HepG2 (cell line): ENCODE data around the gene ARL2. TPM values are rescaled to one million over a fixed set of nuclear protein-coding genes. Genes with fewer than 3 reads are reported as not detected.

Source experiments
- ATAC-seq: fragments of 200-7000 bp; cut with Tn5 transposase; 3 replicates; pipeline ENCODE4 v1.9.1; 2020; ENCODE audit warnings: mild to moderate bottlenecking, moderate library complexity
- BruUV-seq: library from RNA; stranded (reverse); fragments of 400-500 nt; replicated peaks from 2 replicates; lab custom pipeline; 2021; lab: Mats Ljungman, UMichigan
- CTCF ChIA-PET: fragments of 300-600 bp; formaldehyde crosslinking; extraction: SDS; loops from one replicate; lab custom pipeline; 2021; ENCODE audit warnings: low total read pairs, inconsistent platforms, low intra/inter-chr PET ratio; lab: Yijun Ruan, JAX
- POLR2A ChIA-PET: fragments of 350-600 bp; sonication (Branson Sonifier 250); formaldehyde crosslinking; loops from one replicate; lab custom pipeline; 2020; ENCODE audit warnings: antibody characterized with exemption, inconsistent platforms; lab: Yijun Ruan, JAX
- DNase-seq: peaks from one replicate; pipeline ENCODE4 v3.0.0-alpha.2; 2015; ENCODE audit warnings: low spot score
- FAIRE-seq: peaks from 3 replicates; lab custom pipeline; 2011; peaks lifted over from hg19 to GRCh38; lab: Jason Lieb, UNC
- H2AFZ ChIP-seq: one replicate; pipeline ENCODE4 v1.6.1; 2011; ENCODE audit warnings: low read length, inconsistent platforms
- H3K27ac ChIP-seq: fragments of 300-600 bp; 3 replicates; pipeline ENCODE4 v1.8.0; 2011; ENCODE audit warnings: mixed run types, mild to moderate bottlenecking, mixed read lengths, low read length, inconsistent platforms; ENCODE audit not compliant: insufficient read depth; ENCODE audit errors: extremely low read length
- H3K27me3 ChIP-seq, 2 experiments: fragments of 200-600 bp in 1 of 2; 2 replicates in 1 of 2; 3 replicates in 1 of 2; pipeline versions ENCODE4 v1.6.0 to v1.8.0; 2011; ENCODE audit warnings: low read length in 2 of 2, mild to moderate bottlenecking in 2 of 2, moderate library complexity in 2 of 2, inconsistent platforms in 1 of 2; ENCODE audit not compliant: insufficient read depth in 2 of 2, control insufficient read depth in 1 of 2
- H3K36me3 ChIP-seq, 2 experiments: fragments of 200-600 bp in 1 of 2; replicated peaks in 1 of 2; 2 replicates in 1 of 2; 3 replicates in 1 of 2; pipeline versions ENCODE4 v1.5.1 to v1.8.0; 2011; ENCODE audit warnings: low read length in 2 of 2, inconsistent platforms in 1 of 2; ENCODE audit not compliant: insufficient read depth in 2 of 2, control insufficient read depth in 1 of 2
- H3K4me1 ChIP-seq: 2 replicates; pipeline ENCODE4 v1.5.1; 2012; ENCODE audit warnings: low read length, inconsistent platforms; ENCODE audit not compliant: insufficient read depth
- H3K4me2 ChIP-seq: 2 replicates; pipeline ENCODE4 v1.6.0; 2011; ENCODE audit warnings: low read depth, low read length, inconsistent platforms
- H3K4me3 ChIP-seq, 3 experiments: fragments of 200-600 bp in 1 of 3; sonication (generic), shearing (Covaris generic) in 1 of 3; replicated peaks in 1 of 3; 2 replicates each; pipeline ENCODE4 v1.5.1; 2011 to 2016; ENCODE audit warnings: low read length in 3 of 3, inconsistent platforms in 2 of 3, low read depth in 2 of 3, mild to moderate bottlenecking in 2 of 3, control low read depth in 1 of 3, mixed read lengths in 1 of 3; ENCODE audit not compliant: insufficient read depth in 1 of 3
- H3K79me2 ChIP-seq: one replicate; pipeline ENCODE4 v1.6.1; 2011; ENCODE audit warnings: low read length, inconsistent platforms; ENCODE audit not compliant: insufficient read depth
- H3K9ac ChIP-seq: 2 replicates; pipeline ENCODE4 v1.6.0; 2011; ENCODE audit warnings: mild to moderate bottlenecking, low read depth, low read length, inconsistent platforms; ENCODE audit not compliant: insufficient read depth
- H3K9me3 ChIP-seq: 2 replicates; pipeline ENCODE4 v1.5.1; 2012; ENCODE audit warnings: mild to moderate bottlenecking, low read length
- H4K20me1 ChIP-seq: 2 replicates; pipeline ENCODE4 v1.6.0; 2011; ENCODE audit warnings: inconsistent platforms, mild to moderate bottlenecking, low read length, moderate library complexity; ENCODE audit not compliant: insufficient read depth
- HNF4A ChIP-seq: sonication (generic); formaldehyde crosslinking; IDR thresholded peaks from 2 replicates; pipeline ENCODE4 v1.4.0; 2020; ENCODE audit warnings: missing genetic modification reagents
- MEF2D ChIP-seq: sonication (generic); formaldehyde crosslinking; IDR thresholded peaks from 2 replicates; pipeline ENCODE4 v1.5.1; 2020; ENCODE audit warnings: mild to moderate bottlenecking, missing genetic modification reagents
- NR2F2 ChIP-seq: IDR thresholded peaks from 2 replicates; pipeline ENCODE4 v1.6.1; 2012; ENCODE audit warnings: low read depth, inconsistent platforms, borderline replicate concordance
- UBTF ChIP-seq: sonication (generic); formaldehyde crosslinking; IDR thresholded peaks from 2 replicates; pipeline ENCODE4 v1.4.0; 2020; ENCODE audit warnings: mild to moderate bottlenecking, missing genetic modification reagents
- ZFX ChIP-seq: sonication (generic); formaldehyde crosslinking; IDR thresholded peaks from 2 replicates; pipeline ENCODE4 v1.4.0; 2020; ENCODE audit warnings: mild to moderate bottlenecking, low read depth, missing genetic modification reagents, moderate library complexity
- ZNF18 ChIP-seq: sonication (generic); formaldehyde crosslinking; IDR thresholded peaks from 2 replicates; pipeline ENCODE4 v1.8.0; 2022; ENCODE audit warnings: mild to moderate bottlenecking, missing genetic modification reagents; ENCODE audit not compliant: insufficient replicate concordance
- ZNF367 ChIP-seq: sonication (generic); formaldehyde crosslinking; IDR thresholded peaks from 2 replicates; pipeline ENCODE4 v1.4.0; 2020; ENCODE audit warnings: missing genetic modification reagents, borderline replicate concordance
- WGBS: methylation state at CpG from one replicate; pipeline ENCODE4 v1.1.6; 2017; ENCODE audit warnings: low lambda C conversion rate; 5-methylcytosine and 5-hydroxymethylcytosine counted together
- in situ Hi-C: cut with HindIII; loops from 2 replicates; pipeline ENCODE4 v1.10.0; 2017; ENCODE audit warnings: low pct_unique_long_range_greater_than_20kb; ENCODE audit not compliant: extremely low pct_ligation_motif_present
- intact Hi-C: fragments of 100-400 bp; cut with micrococcal nuclease; formaldehyde crosslinking; loops from one replicate; pipeline ENCODE4 v1.10.0; 2022; ENCODE audit not compliant: unreplicated experiment
- polyA plus RNA-seq, 8 experiments: library from polyadenylated mRNA; depleted of rRNA in 3 of 8; stranded (reverse) in 7 of 8; unstranded in 1 of 8; fragments of >200 nt; fragmentation: Illumina TruSeq in 4 of 8; extraction: Trizol in 4 of 8; gene quantifications; 2 replicates each; pipeline versions ENCODE4 v1.2.1 to v1.2.3, GENCODE V29; 2011 to 2016; ENCODE audit warnings: low read depth in 4 of 8, missing spikeins in 1 of 8, mixed read lengths in 1 of 8; ENCODE audit not compliant: insufficient read depth in 1 of 8
- total RNA-seq, 5 experiments: library from RNA; depleted of rRNA; stranded (reverse); fragments of >200 nt; fragmentation: Illumina TruSeq; extraction: Trizol; gene quantifications; 2 replicates each; pipeline ENCODE4 v1.2.3, GENCODE V29; 2016; ENCODE audit warnings: low read depth in 1 of 5
- TF ChIP-seq, protein P1 (sequence below): sonication (generic); formaldehyde crosslinking; IDR thresholded peaks from 2 replicates; pipeline ENCODE4 v1.8.1; 2023; ENCODE audit warnings: mild to moderate bottlenecking, missing genetic modification reagents
- TF ChIP-seq, protein P2 (sequence below): sonication (generic); formaldehyde crosslinking; IDR thresholded peaks from 2 replicates; pipeline ENCODE4 v1.9.0; 2022; ENCODE audit warnings: low read depth, missing genetic modification reagents
- TF ChIP-seq, protein P3 (sequence below): sonication (generic); formaldehyde crosslinking; IDR thresholded peaks from 2 replicates; pipeline ENCODE4 v1.5.1; 2020; ENCODE audit warnings: missing genetic modification reagents, mild to moderate bottlenecking, borderline replicate concordance

Gene ARL2
- total and polyA plus RNA-seq, 2 of the 13 experiments (the other 11 are each of a cell fraction or from before 2014, with no cell fraction given): 82.9 to 84.4 TPM

DNA sequence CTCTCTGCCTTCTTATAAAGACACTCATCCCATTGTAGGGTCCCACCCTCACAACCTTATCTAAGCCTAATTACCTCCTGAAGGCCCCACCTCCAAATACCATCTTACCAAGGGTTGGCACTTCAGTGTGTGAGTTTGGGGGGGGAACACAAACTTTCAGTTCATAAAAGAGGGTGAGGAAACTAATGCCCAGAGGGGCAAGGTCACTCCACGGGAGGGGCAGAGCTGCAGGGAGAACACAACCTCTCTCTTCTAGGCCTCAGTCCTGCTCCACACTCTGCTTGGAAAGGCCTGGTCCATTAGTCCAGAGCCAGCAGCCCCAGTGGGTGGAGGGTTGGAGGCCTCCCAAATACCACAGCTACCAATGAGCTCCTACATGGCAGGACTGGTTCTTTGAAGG lies 14.5 kb upstream of the ARL2 start:
- in situ Hi-C loops (no loop called here), intact Hi-C loops (loop anchor here (5.0 kb wide), 1 partner anchor 152 kb away; no protein-coding TSS in a partner anchor)
- no CpG with 5 or more reads among the region's 1 CpG for WGBS
- Histone ChIP-seq H3K9ac (no peak overlapping the region), H3K4me2 (peak overlapping the region; percentile 99), H3K4me3 (peak overlapping the region; percentile 2 to 73 (median 59); a peak in 3 of 6 replicates), H3K36me3 (no peaks in the 10 kb centered on the region), H3K79me2 (no peaks in the 10 kb centered on the region), H3K27ac (peak overlapping the region; percentile 53), H4K20me1 (no peaks in the 10 kb centered on the region), H3K9me3 (no peaks in the 10 kb centered on the region), H2AFZ (no peak overlapping the region), H3K27me3 (no peaks in the 10 kb centered on the region; a peak in 1 of 5 replicates), H3K4me1 (peaks cover 73% of the 10 kb centered on the region)
- FAIRE-seq (peak; percentile 43), ATAC-seq (peak; percentile 9; the same call in 2 of the 3 replicates), DNase-seq (no peak)
- ChIA-PET POLR2A (interaction anchor here (0.7 to 4.0 kb wide), 18 partner anchors 11 to 220 kb away, joined by 3 to 42 read pairs (median 5); partner anchors contain the start of genes ARL2, GPHA2, MRPL49 and PPP2R5B), CTCF (interaction anchor here (1.1 kb wide), 1 partner anchor 15 kb away, joined by 3 read pairs; the partner anchor contains the start of gene ARL2)
- no TSS peak for BruUV-seq
- TF ChIP-seq ZFX (CRISPR knock-in tag) (peak; percentile 39; the same call in 1 of the 2 replicates), MEF2D (CRISPR knock-in tag) (0 out of 2 replicates have a peak, but pooled peaks have one; percentile 0), NR2F2 (0 out of 2 replicates have a peak, but pooled peaks have one; percentile 13), UBTF (CRISPR knock-in tag) (0 out of 2 replicates have a peak, but pooled peaks have one; percentile 10), HNF4A (CRISPR knock-in tag) (0 out of 2 replicates have a peak, but pooled peaks have one; percentile 12), ZNF367 (CRISPR knock-in tag) (no peak), ZNF18 (peak; percentile 10)
- TF ChIP-seq, protein P1, sequence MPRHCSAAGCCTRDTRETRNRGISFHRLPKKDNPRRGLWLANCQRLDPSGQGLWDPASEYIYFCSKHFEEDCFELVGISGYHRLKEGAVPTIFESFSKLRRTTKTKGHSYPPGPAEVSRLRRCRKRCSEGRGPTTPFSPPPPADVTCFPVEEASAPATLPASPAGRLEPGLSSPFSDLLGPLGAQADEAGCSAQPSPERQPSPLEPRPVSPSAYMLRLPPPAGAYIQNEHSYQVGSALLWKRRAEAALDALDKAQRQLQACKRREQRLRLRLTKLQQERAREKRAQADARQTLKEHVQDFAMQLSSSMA (CRISPR knock-in tag): no peak
- TF ChIP-seq, protein P2, sequence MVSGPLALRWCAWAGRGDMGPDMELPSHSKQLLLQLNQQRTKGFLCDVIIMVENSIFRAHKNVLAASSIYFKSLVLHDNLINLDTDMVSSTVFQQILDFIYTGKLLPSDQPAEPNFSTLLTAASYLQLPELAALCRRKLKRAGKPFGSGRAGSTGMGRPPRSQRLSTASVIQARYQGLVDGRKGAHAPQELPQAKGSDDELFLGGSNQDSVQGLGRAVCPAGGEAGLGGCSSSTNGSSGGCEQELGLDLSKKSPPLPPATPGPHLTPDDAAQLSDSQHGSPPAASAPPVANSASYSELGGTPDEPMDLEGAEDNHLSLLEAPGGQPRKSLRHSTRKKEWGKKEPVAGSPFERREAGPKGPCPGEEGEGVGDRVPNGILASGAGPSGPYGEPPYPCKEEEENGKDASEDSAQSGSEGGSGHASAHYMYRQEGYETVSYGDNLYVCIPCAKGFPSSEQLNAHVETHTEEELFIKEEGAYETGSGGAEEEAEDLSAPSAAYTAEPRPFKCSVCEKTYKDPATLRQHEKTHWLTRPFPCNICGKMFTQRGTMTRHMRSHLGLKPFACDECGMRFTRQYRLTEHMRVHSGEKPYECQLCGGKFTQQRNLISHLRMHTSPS (CRISPR knock-in tag): 0 out of 2 replicates have a peak, but pooled peaks have one; percentile 20
- TF ChIP-seq, protein P3, sequence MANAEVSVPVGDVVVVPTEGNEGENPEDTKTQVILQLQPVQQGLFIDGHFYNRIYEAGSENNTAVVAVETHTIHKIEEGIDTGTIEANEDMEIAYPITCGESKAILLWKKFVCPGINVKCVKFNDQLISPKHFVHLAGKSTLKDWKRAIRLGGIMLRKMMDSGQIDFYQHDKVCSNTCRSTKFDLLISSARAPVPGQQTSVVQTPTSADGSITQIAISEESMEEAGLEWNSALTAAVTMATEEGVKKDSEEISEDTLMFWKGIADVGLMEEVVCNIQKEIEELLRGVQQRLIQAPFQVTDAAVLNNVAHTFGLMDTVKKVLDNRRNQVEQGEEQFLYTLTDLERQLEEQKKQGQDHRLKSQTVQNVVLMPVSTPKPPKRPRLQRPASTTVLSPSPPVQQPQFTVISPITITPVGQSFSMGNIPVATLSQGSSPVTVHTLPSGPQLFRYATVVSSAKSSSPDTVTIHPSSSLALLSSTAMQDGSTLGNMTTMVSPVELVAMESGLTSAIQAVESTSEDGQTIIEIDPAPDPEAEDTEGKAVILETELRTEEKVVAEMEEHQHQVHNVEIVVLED: 0 out of 2 replicates have a peak, but pooled peaks have one; percentile 27
